ENCODE data around the gene SHOC2.

SHOC2 gene

GRCh38 chr10:111030042-111030750 is 110.8 kb downstream of the SHOC2 start:
- H3K4me2 ChIP-seq (ENCODE audit: low read length): no peak overlapping the region

GRCh38 chr10:111034598-111035310 is 115.3 kb downstream of the SHOC2 start:
- no peak overlapping the region for H2AFZ ChIP-seq (ENCODE audit: low read length)
- no peak overlapping the region for H3K9ac ChIP-seq (ENCODE audit: low read length)
- no peak overlapping the region for H3K4me3 ChIP-seq (ENCODE audit: low read depth, low read length, poor library complexity, severe bottlenecking)
- no peaks in the 10 kb centered on the region; the same call in 1 of the 2 replicates for H3K36me3 ChIP-seq (ENCODE audit: insufficient read depth, low read length)
- H3K9me2 ChIP-seq (ENCODE audit: low read depth, low read length): no peaks in the 10 kb centered on the region
- peaks cover 9% of the 10 kb centered on the region; the same call in 1 of the 2 replicates for H3K9me3 ChIP-seq (ENCODE audit: low read length)
- H3K27me3 ChIP-seq (ENCODE audit: insufficient read depth, low read length): no peaks in the 10 kb centered on the region
- H3K4me1 ChIP-seq (ENCODE audit: insufficient read depth, low read length, severe bottlenecking): no peaks in the 10 kb centered on the region
- no peaks in the 10 kb centered on the region for H4K20me1 ChIP-seq (ENCODE audit: insufficient read depth, low read length)
- H3K79me2 ChIP-seq (ENCODE audit: insufficient read depth, low read length): no peaks in the 10 kb centered on the region
- no peak overlapping the region for H3K4me2 ChIP-seq (ENCODE audit: low read length)
- H3K27ac ChIP-seq (ENCODE audit: low read depth, low read length, poor library complexity, severe bottlenecking): no peak overlapping the region
- no peak for TF ChIP-seq CTCF (IDR thresholded peaks at IDR 0.05; ENCODE audit: low read length)
- no peak for TF ChIP-seq EZH2 (IDR thresholded peaks at IDR 0.05; ENCODE audit: borderline replicate concordance, low read length)
- H3F3A ChIP-seq (ENCODE audit: insufficient read depth, low read length): no peaks in the 10 kb centered on the region

More at GRCh38 chr10:111030042-111030750, 110.8 kb downstream of the SHOC2 start:
- Histone ChIP-seq H3K9ac (ENCODE audit: low read length) (no peak overlapping the region), H3K27me3 (ENCODE audit: insufficient read depth, low read length) (no peaks in the 10 kb centered on the region), H3K4me1 (ENCODE audit: insufficient read depth, low read length, severe bottlenecking) (no peaks in the 10 kb centered on the region), H3K79me2 (ENCODE audit: insufficient read depth, low read length) (no peaks in the 10 kb centered on the region), H2AFZ (ENCODE audit: low read length) (no peak overlapping the region), H3K36me3 (ENCODE audit: insufficient read depth, low read length) (no peaks in the 10 kb centered on the region; the same call in 1 of the 2 replicates), H3K9me2 (ENCODE audit: low read depth, low read length) (no peaks in the 10 kb centered on the region), H4K20me1 (ENCODE audit: insufficient read depth, low read length) (no peaks in the 10 kb centered on the region), H3F3A (ENCODE audit: insufficient read depth, low read length) (0 out of 2 replicates have a peak, but pooled peaks cover 3% of the 10 kb centered on the region), H3K9me3 (ENCODE audit: low read length) (no peaks in the 10 kb centered on the region), H3K4me3 (ENCODE audit: low read depth, low read length, poor library complexity, severe bottlenecking) (no peak overlapping the region), H3K27ac (ENCODE audit: low read depth, low read length, poor library complexity, severe bottlenecking) (no peak overlapping the region)
- no peak for TF ChIP-seq EZH2 (IDR thresholded peaks at IDR 0.05; ENCODE audit: borderline replicate concordance, low read length)
- no peak for TF ChIP-seq CTCF (IDR thresholded peaks at IDR 0.05; ENCODE audit: low read length)

- Histone ChIP-seq H3K79me2 (ENCODE audit: insufficient read depth, low read length) (no peaks in the 10 kb centered on the region), H3K27ac (ENCODE audit: low read depth, low read length, poor library complexity, severe bottlenecking) (no peak overlapping the region)
These were observed 116.1 kb downstream of the SHOC2 start for GRCh38 chr10:111035542-111035941.

More at GRCh38 chr10:111035542-111035941, 116.1 kb downstream of the SHOC2 start:
- Histone ChIP-seq H3K9me3 (ENCODE audit: low read length) (peaks cover 12% of the 10 kb centered on the region; the same call in 1 of the 2 replicates), H3F3A (ENCODE audit: insufficient read depth, low read length) (no peaks in the 10 kb centered on the region), H3K4me2 (ENCODE audit: low read length) (no peak overlapping the region), H3K4me3 (ENCODE audit: low read depth, low read length, poor library complexity, severe bottlenecking) (no peak overlapping the region), H3K4me1 (ENCODE audit: insufficient read depth, low read length, severe bottlenecking) (no peaks in the 10 kb centered on the region), H3K27me3 (ENCODE audit: insufficient read depth, low read length) (no peaks in the 10 kb centered on the region), H4K20me1 (ENCODE audit: insufficient read depth, low read length) (no peaks in the 10 kb centered on the region), H2AFZ (ENCODE audit: low read length) (no peak overlapping the region), H3K9ac (ENCODE audit: low read length) (no peak overlapping the region), H3K9me2 (ENCODE audit: low read depth, low read length) (no peaks in the 10 kb centered on the region), H3K36me3 (ENCODE audit: insufficient read depth, low read length) (no peaks in the 10 kb centered on the region; the same call in 1 of the 2 replicates)
- TF ChIP-seq EZH2 (IDR thresholded peaks at IDR 0.05; ENCODE audit: borderline replicate concordance, low read length): no peak
- TF ChIP-seq CTCF (IDR thresholded peaks at IDR 0.05; ENCODE audit: low read length): no peak

All from OCI-LY1 (cell line).